GM19240 (cell line): ENCODE data around the gene IGSF6.
"Not testable (repeated sequence)": the region's sequence is repeated elsewhere in the genome, so short reads cannot be mapped to it uniquely, and the experiment has no call there.

Experiments used
- DNase-seq: peaks from one replicate; pipeline ENCODE4 v3.0.0; 2011; ENCODE audit warnings: low spot score; ENCODE audit not compliant: insufficient read length

IGSF6 gene

GRCh38 chr16:21653571-21653970 lies 1.2 kb upstream of the IGSF6 start:
- DNase-seq: no peak

DNA sequence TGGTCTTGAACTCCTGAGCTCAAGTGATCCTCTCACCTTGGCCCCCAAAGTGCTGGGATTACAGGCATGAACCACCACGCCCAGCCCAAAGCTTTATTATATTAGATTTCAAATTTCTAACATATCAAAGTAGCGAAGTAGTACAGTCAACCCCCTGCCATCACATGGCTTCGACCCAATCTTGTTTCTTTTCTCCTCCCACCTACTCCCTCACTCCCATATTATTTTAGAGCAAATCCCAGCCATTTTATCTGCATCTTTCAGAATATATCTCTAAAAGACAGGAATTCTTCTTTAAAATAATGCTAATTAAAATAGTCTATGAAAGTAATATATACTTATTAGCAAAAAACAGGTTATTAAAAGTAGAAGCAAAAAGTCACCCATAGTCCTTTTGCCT lies 893 bp downstream of the IGSF6 start:
- DNase-seq: no peak

GRCh38 chr16:21650521-21650920 lies 1.9 kb downstream of the IGSF6 start:
- DNase-seq: no peak

DNA sequence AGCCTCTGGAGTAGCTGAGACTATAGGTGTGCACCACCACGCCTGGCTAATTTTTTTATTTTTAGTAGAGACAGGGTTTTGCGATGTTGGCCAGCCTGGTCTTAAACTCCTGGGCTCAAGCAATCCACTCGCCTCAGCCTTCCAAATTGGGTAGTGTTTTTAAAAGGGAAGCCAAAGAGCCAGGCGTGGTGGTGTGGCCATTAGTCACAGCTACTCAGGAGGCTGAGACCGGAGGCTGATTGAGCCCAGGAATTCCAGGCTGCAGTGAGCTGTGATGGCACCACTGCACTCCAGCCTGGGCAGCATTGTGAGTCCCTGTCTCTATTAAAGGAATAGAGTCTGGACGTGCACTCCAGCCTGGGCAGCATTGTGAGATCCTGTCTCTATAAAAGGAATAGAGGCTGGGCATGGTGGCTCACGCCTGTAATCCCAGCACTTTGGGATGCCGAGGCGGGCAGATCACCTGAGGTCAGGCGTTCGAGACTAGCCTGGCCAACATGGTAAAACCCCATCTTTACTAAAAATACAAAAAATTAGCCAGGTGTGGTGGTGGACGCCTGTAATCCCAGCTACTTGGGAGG lies 2.5 kb downstream of the IGSF6 start:
- not testable (repeated sequence) for DNase-seq

GRCh38 chr16:21647562-21648164 lies 4.7 kb downstream of the IGSF6 start:
- DNase-seq: no peak

- DNase-seq: peak; percentile 66
These were observed 5.5 kb downstream of the IGSF6 start for GRCh38 chr16:21646721-21647561.

DNA sequence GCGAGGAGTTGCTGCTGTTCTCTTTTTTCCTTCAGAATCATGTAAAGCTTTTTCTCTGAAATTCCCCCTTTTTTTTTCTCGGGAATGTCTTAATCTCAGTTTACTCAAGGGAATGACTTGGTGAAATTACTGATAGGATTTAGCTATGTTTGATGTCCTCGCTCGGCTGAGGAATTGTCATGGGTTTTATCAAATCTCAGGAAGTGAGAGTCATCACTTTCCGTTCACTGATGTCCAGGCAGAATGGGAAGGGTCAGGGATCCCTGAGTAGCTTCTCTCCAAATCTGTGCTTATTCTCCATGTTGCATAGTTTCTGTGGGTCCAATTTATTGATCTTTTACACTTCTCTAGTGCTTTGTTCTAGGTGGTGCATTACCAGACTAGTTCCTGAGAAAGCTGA lies 6.3 kb downstream of the IGSF6 start:
- DNase-seq: no peak

DNA sequence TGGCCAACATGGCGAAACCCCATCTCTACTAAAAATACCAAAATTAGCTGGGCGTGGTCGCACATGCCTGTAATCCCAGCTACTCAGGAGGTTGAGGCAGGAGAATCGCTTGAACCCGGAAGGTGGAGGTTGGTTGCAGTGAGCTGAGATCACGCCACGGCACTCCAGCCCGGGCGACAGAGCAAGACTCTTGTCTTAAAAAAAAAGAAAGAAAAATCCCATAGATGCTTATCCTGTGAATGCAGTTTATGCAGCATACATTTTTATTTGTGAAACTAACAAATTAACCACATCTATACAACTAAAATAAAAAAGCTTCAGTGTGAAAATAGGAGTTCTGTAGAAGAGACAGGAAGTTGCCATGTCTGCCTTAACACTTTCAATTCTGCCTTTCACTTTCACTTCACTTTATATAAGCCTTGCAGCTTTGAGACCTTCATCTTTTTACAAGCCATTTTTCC lies 7.1 kb downstream of the IGSF6 start:
- no peak for DNase-seq

GRCh38 chr16:21644674-21645073 lies 7.7 kb downstream of the IGSF6 start:
- no peak for DNase-seq

GRCh38 chr16:21643785-21644184 lies 8.6 kb downstream of the IGSF6 start:
- no peak for DNase-seq

DNA sequence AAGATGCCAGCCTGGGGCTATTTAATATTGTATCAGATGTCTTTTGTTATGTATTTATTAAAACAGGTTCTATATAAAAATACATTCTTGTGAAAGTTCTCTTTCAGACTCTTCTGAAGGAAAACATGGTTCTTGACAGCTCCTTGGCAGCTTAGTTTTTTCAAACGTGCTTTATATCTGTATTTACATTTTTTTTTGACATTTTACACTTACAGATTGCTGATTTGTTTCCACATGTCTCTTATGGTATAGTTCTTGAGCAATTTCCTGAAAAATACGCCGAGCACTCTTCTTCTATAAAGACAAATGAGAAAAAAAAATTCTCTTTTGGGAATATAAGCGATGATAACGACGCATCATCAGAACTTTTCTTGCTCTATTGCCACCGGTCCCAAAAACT lies 9.5 kb downstream of the IGSF6 start:
- DNase-seq: no peak

GRCh38 chr16:21641916-21642315 lies 10.5 kb downstream of the IGSF6 start:
- no peak for DNase-seq

- DNase-seq: no peak
These were observed 12.9 kb downstream of the IGSF6 start for GRCh38 chr16:21639493-21639892.

GRCh38 chr16:21638573-21638975 lies 13.8 kb downstream of the IGSF6 start:
- no peak for DNase-seq

- no peak for DNase-seq
These were observed 15.1 kb downstream of the IGSF6 start for GRCh38 chr16:21637032-21637968.

GRCh38 chr16:21635694-21636093 lies 16.7 kb downstream of the IGSF6 start:
- not testable (repeated sequence) for DNase-seq

GRCh38 chr16:21634216-21634615 lies 18.2 kb downstream of the IGSF6 start:
- DNase-seq: no peak

GRCh38 chr16:21631951-21632575 lies 20.3 kb downstream of the IGSF6 start:
- not testable (repeated sequence) for DNase-seq

DNA sequence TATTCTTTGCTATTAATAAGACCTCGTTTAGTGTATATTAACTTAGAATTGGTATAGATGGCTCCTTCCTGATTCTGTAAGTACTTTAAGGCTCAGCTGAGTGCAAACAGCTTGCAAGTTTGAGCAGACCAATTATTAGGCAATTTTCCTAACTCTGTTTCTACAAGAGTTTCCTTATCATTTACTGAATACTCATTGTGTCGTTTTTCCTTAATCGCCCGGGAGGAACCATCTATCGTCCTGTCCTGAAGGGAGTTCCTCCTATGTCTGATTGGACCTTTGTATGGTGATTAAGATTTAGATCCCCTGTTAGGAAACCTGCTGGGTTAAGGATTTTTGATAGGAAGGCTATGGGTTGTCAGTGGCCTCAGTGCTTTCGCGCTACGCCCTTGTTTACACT lies 21.0 kb downstream of the IGSF6 start:
- not testable (repeated sequence) for DNase-seq

- not testable (repeated sequence) for DNase-seq
These were observed 21.5 kb downstream of the IGSF6 start for GRCh38 chr16:21630866-21631265.
